Measurements from ENCODE around the gene ZNF287. TPM values are rescaled to one million over a fixed set of nuclear protein-coding genes. Genes with fewer than 3 reads are reported as not detected.

Gene ZNF287
- total and polyA plus RNA-seq, 10 of the 15 experiments (the other 5 are each of a cell fraction or from before 2014, with no cell fraction given) = 1.9 to 15.5 (median 4.0) TPM

GRCh38 chr17:16617481-16618060 is 48.6 kb upstream of the ZNF287 start:
- FAIRE-seq (no peak), ATAC-seq (no peak), DNase-seq (ENCODE audit: low read depth, low spot score) (no peak)
- no peak overlapping the region for H3K4me2 ChIP-seq (ENCODE audit: control insufficient read depth, insufficient read depth)
- SMC1A ChIA-PET (ENCODE audit: uncharacterized antibody, unreplicated experiment) = no interaction called here
- no peak overlapping the region for H3K4me3 ChIP-seq
- BruUV-seq (replicated peaks) = no TSS peak
- H3K27ac ChIP-seq (ENCODE audit: control insufficient read depth, insufficient read depth) = no peak overlapping the region
- H3K36me3 ChIP-seq (ENCODE audit: control insufficient read depth in 2 of 2, insufficient read depth in 2 of 2, low read length in 1 of 2) = no peaks in the 10 kb centered on the region
- H3K9ac ChIP-seq (ENCODE audit: control insufficient read depth, insufficient read depth, low read length) = no peak overlapping the region
- in situ Hi-C loops (cut with MboI) = no loop called here
- no peaks in the 10 kb centered on the region for H3K27me3 ChIP-seq (replicated peaks in 1 of 2; ENCODE audit: control insufficient read depth in 2 of 2, insufficient read depth in 2 of 2, low read length in 1 of 2)
- intact Hi-C loops (cut with micrococcal nuclease; ENCODE audit: unreplicated experiment) = no loop called here
- POLR2A ChIA-PET = no interaction called here
- RAD21 ChIA-PET (ENCODE audit: unreplicated experiment) = interaction anchor here (0.5 kb wide), 1 partner anchor 883 kb away, joined by 4 read pairs; no protein-coding TSS in a partner anchor
- WGBS (ENCODE audit: insufficient coverage, insufficient replicate concordance, low lambda C conversion rate, missing lambda C conversion rate) = 92% methylated on average over 49 of the region's 53 CpGs
- no peaks in the 10 kb centered on the region for H3K4me1 ChIP-seq (ENCODE audit: control insufficient read depth, insufficient read depth, low read length)
- H3K79me2 ChIP-seq (ENCODE audit: control insufficient read depth, insufficient read depth, low read length) = no peaks in the 10 kb centered on the region
- H2AFZ ChIP-seq (ENCODE audit: control insufficient read depth, low read depth, low read length) = no peak overlapping the region
- H3K9me3 ChIP-seq (replicated peaks; ENCODE audit: control insufficient read depth, insufficient read depth, low read length) = peaks cover 14% of the 10 kb centered on the region
- CTCF ChIA-PET = no interaction called here
- no peak for TF ChIP-seq STAT1 (conservative IDR thresholded peaks at IDR 0.05)
- no peak for TF ChIP-seq ZBTB4 (CRISPR knock-in tag; IDR thresholded peaks at IDR 0.05)
- no peak for TF ChIP-seq NFIC (IDR thresholded peaks at IDR 0.05; ENCODE audit: low read depth, low read length)
- TF ChIP-seq PAX5 (IDR thresholded peaks at IDR 0.05; ENCODE audit: borderline replicate concordance, low read depth, low read length) = no peak
- no peak for TF ChIP-seq ZNF384 (IDR thresholded peaks at IDR 0.05; ENCODE audit: borderline replicate concordance, low read depth, low read length)
- TF ChIP-seq BCL11A (IDR thresholded peaks at IDR 0.05; ENCODE audit: low read depth, low read length) = no peak
- TF ChIP-seq CEBPB (IDR thresholded peaks at IDR 0.05; ENCODE audit: borderline replicate concordance in 1 of 2, low read depth in 2 of 2, low read length in 2 of 2) = no peak
- no peak for TF ChIP-seq CBX3 (IDR thresholded peaks at IDR 0.05; ENCODE audit: borderline replicate concordance, low read depth)
- TF ChIP-seq SMC3 (IDR thresholded peaks at IDR 0.05; ENCODE audit: borderline replicate concordance, low read length) = no peak
- TF ChIP-seq ZBTB40 (IDR thresholded peaks at IDR 0.05; ENCODE audit: borderline replicate concordance) = no peak
- no peak for TF ChIP-seq MYB (IDR thresholded peaks at IDR 0.05; ENCODE audit: borderline replicate concordance, low read depth, low read length)
- TF ChIP-seq RB1 (IDR thresholded peaks at IDR 0.05; ENCODE audit: borderline replicate concordance) = no peak
- TF ChIP-seq BMI1 (IDR thresholded peaks at IDR 0.05; ENCODE audit: borderline replicate concordance) = no peak
- no peaks in the 10 kb centered on the region for H4K20me1 ChIP-seq (ENCODE audit: control insufficient read depth, insufficient read depth)

Data from GM12878 (cell line).